IPS DF 6.9 (cell line): ENCODE data around the gene ITM2C.

ENCODE experiments used
- DNase-seq: peaks from one replicate; pipeline ENCODE4 v3.0.0-alpha.2; 2013; ENCODE audit warnings: low read depth, low spot score
- H3K27ac ChIP-seq: one replicate; pipeline ENCODE4 v1.5.1; 2013; ENCODE audit warnings: low read length, control low read depth
- H3K27me3 ChIP-seq: 2 replicates; pipeline ENCODE4 v1.6.1; 2013; ENCODE audit warnings: mild to moderate bottlenecking, low read length; ENCODE audit not compliant: control insufficient read depth, insufficient read depth
- H3K36me3 ChIP-seq: 2 replicates; pipeline ENCODE4 v1.6.1; 2013; ENCODE audit warnings: low read length; ENCODE audit not compliant: control insufficient read depth, insufficient read depth
- H3K4me1 ChIP-seq: 2 replicates; pipeline ENCODE4 v1.6.1; 2013; ENCODE audit warnings: low read length; ENCODE audit not compliant: control insufficient read depth, insufficient read depth
- H3K4me3 ChIP-seq: 2 replicates; pipeline ENCODE4 v1.5.1; 2013; ENCODE audit warnings: mild to moderate bottlenecking, low read length
- H3K9me3 ChIP-seq: 2 replicates; pipeline ENCODE4 v1.6.1; 2013; ENCODE audit warnings: low read length, inconsistent platforms; ENCODE audit not compliant: control insufficient read depth, insufficient read depth
- WGBS: extraction: QIAGEN DNeasy Blood & Tissue Kit; methylation state at CpG from one replicate; pipeline ENCODE4 v1.1.7; 2013; ENCODE audit warnings: mixed read lengths, missing lambda C conversion rate; ENCODE audit not compliant: insufficient read length, insufficient coverage; 5-methylcytosine and 5-hydroxymethylcytosine counted together

The ITM2C gene

GRCh38 chr2:230849633-230850357, 14.9 kb upstream of the ITM2C start:
- no peak for DNase-seq
- H3K27ac ChIP-seq: no peak overlapping the region
- no peaks in the 10 kb centered on the region for H3K27me3 ChIP-seq
- no peaks in the 10 kb centered on the region for H3K9me3 ChIP-seq
- H3K36me3 ChIP-seq: no peaks in the 10 kb centered on the region
- no CpG with 5 or more reads among the region's 40 CpGs for whole genome bisulfite sequencing
- peaks cover 3% of the 10 kb centered on the region; the same call in 1 of the 2 replicates for H3K4me1 ChIP-seq
- H3K4me3 ChIP-seq: no peak overlapping the region

- Histone ChIP-seq H3K9me3 (no peaks in the 10 kb centered on the region), H3K4me3 (no peak overlapping the region), H3K27ac (no peak overlapping the region), H3K27me3 (no peaks in the 10 kb centered on the region), H3K36me3 (no peaks in the 10 kb centered on the region), H3K4me1 (peaks cover 3% of the 10 kb centered on the region; the same call in 1 of the 2 replicates)
- no peak for DNase-seq
- WGBS: no CpG with 5 or more reads among the region's 7 CpGs
These were observed 14.4 kb upstream of the ITM2C start for GRCh38 chr2:230850358-230850658.

- DNase-seq: no peak
- Histone ChIP-seq H3K27me3 (no peaks in the 10 kb centered on the region), H3K27ac (no peak overlapping the region), H3K4me3 (no peak overlapping the region), H3K36me3 (no peaks in the 10 kb centered on the region), H3K9me3 (no peaks in the 10 kb centered on the region), H3K4me1 (peaks cover 3% of the 10 kb centered on the region; the same call in 1 of the 2 replicates)
- WGBS: no CpG with 5 or more reads among the region's 4 CpGs
These were observed 12.6 kb upstream of the ITM2C start for GRCh38 chr2:230852113-230852512.

GRCh38 chr2:230861552-230862255, 3.0 kb upstream of the ITM2C start:
- Histone ChIP-seq H3K27me3 (no peaks in the 10 kb centered on the region), H3K4me1 (peaks cover 14% of the 10 kb centered on the region; the same call in 1 of the 2 replicates), H3K9me3 (no peaks in the 10 kb centered on the region), H3K4me3 (no peak overlapping the region), H3K36me3 (no peaks in the 10 kb centered on the region), H3K27ac (no peak overlapping the region)
- WGBS: no CpG with 5 or more reads among the region's 13 CpGs
- DNase-seq: no peak

GRCh38 chr2:230862292-230862691, 2.5 kb upstream of the ITM2C start:
- no peak for DNase-seq
- WGBS: no CpG with 5 or more reads among the region's 5 CpGs

GRCh38 chr2:230863031-230863430, 1.7 kb upstream of the ITM2C start:
- H3K9me3 ChIP-seq: no peaks in the 10 kb centered on the region
- H3K36me3 ChIP-seq: no peaks in the 10 kb centered on the region
- WGBS: no CpG with 5 or more reads among the region's 8 CpGs
- H3K4me1 ChIP-seq: peaks cover 22% of the 10 kb centered on the region; the same call in 1 of the 2 replicates
- no peaks in the 10 kb centered on the region for H3K27me3 ChIP-seq
- H3K4me3 ChIP-seq: no peak overlapping the region
- H3K27ac ChIP-seq: no peak overlapping the region
- no peak for DNase-seq

More at GRCh38 chr2:230862292-230862691, 2.5 kb upstream of the ITM2C start:
- no peaks in the 10 kb centered on the region for H3K27me3 ChIP-seq
- no peak overlapping the region for H3K4me3 ChIP-seq
- peaks cover 19% of the 10 kb centered on the region; the same call in 1 of the 2 replicates for H3K4me1 ChIP-seq
- no peak overlapping the region for H3K27ac ChIP-seq
- H3K9me3 ChIP-seq: no peaks in the 10 kb centered on the region
- H3K36me3 ChIP-seq: no peaks in the 10 kb centered on the region

GRCh38 chr2:230863442-230864121, 1.2 kb upstream of the ITM2C start:
- H3K36me3 ChIP-seq: no peaks in the 10 kb centered on the region
- DNase-seq: no peak
- no peak overlapping the region for H3K4me3 ChIP-seq
- peaks cover 23% of the 10 kb centered on the region; the same call in 1 of the 2 replicates for H3K4me1 ChIP-seq
- no peaks in the 10 kb centered on the region for H3K27me3 ChIP-seq
- H3K9me3 ChIP-seq: no peaks in the 10 kb centered on the region
- H3K27ac ChIP-seq: no peak overlapping the region
- no CpG with 5 or more reads among the region's 13 CpGs for WGBS

- DNase-seq: no peak
- peak overlapping the region; percentile 95; the same call in 1 of the 2 replicates for H3K4me3 ChIP-seq
- no CpG with 5 or more reads among the region's 18 CpGs for WGBS
- H3K4me1 ChIP-seq: peaks cover 27% of the 10 kb centered on the region
- H3K27ac ChIP-seq: no peak overlapping the region
- H3K27me3 ChIP-seq: no peaks in the 10 kb centered on the region
- H3K36me3 ChIP-seq: no peaks in the 10 kb centered on the region
- no peaks in the 10 kb centered on the region for H3K9me3 ChIP-seq
These were observed 579 bp upstream of the ITM2C start for GRCh38 chr2:230864122-230864604.

- no peaks in the 10 kb centered on the region for H3K9me3 ChIP-seq
- no CpG with 5 or more reads among the region's 24 CpGs for WGBS
- DNase-seq: no peak
- no peaks in the 10 kb centered on the region for H3K36me3 ChIP-seq
- peak overlapping the region; percentile 95 for H3K4me3 ChIP-seq
- no peak overlapping the region for H3K27ac ChIP-seq
- no peaks in the 10 kb centered on the region for H3K27me3 ChIP-seq
- peaks cover 36% of the 10 kb centered on the region for H3K4me1 ChIP-seq
These were observed 594 bp downstream of the ITM2C start for GRCh38 chr2:230865307-230865765.
